HEK293 (cell line): ENCODE measurements around the gene ARPIN.

ENCODE experiments used
- CTCF ChIA-PET: fragments of 350-600 bp; formaldehyde crosslinking; extraction: SDS; loops from one replicate; lab custom pipeline; 2021; ENCODE audit warnings: antibody characterized with exemption; lab: Yijun Ruan, JAX
- POLR2A ChIA-PET: fragments of 300-600 bp; formaldehyde crosslinking; extraction: SDS; loops from one replicate; lab custom pipeline; 2020; ENCODE audit warnings: antibody characterized with exemption, inconsistent platforms; lab: Yijun Ruan, JAX
- H3K27ac ChIP-seq: fragments of 200-500 bp; sonication (Bioruptor generic); 2 replicates; pipeline ENCODE4 v1.5.1; 2014; ENCODE audit warnings: low read depth, low read length, control low read depth, inconsistent platforms; ENCODE audit errors: extremely low read depth
- H3K36me3 ChIP-seq, 2 experiments: fragments of 200-500 bp in 1 of 2; sonication (Bioruptor generic) in 1 of 2; 1 replicate in 1 of 2; 2 replicates in 1 of 2; pipeline ENCODE4 v1.5.1; 2014 to 2017; ENCODE audit warnings: inconsistent platforms in 2 of 2, low read length in 2 of 2; ENCODE audit not compliant: control insufficient read depth in 2 of 2, insufficient read depth in 1 of 2
- H3K4me1 ChIP-seq: fragments of 200-500 bp; sonication (Bioruptor generic); 2 replicates; pipeline ENCODE4 v1.5.1; 2014; ENCODE audit warnings: mild to moderate bottlenecking, low read length, inconsistent platforms; ENCODE audit not compliant: control insufficient read depth, insufficient read depth
- H3K4me3 ChIP-seq: 2 replicates; pipeline ENCODE4 v1.5.1; 2011; ENCODE audit warnings: low read depth, mild to moderate bottlenecking, control low read depth, low read length, moderate library complexity
- H3K9me3 ChIP-seq: fragments of 200-500 bp; sonication (Bioruptor generic); 2 replicates; pipeline ENCODE4 v1.5.1; 2014; ENCODE audit warnings: low read depth, low read length, inconsistent platforms; ENCODE audit not compliant: control insufficient read depth, insufficient read depth
- FEZF1 ChIP-seq: fragments of 450-650 bp; formaldehyde crosslinking; IDR thresholded peaks from 2 replicates; pipeline ENCODE4 v1.5.1; 2016; ENCODE audit warnings: missing biosample characterization, missing genetic modification characterization
- GLIS1 ChIP-seq: fragments of 450-650 bp; formaldehyde crosslinking; IDR thresholded peaks from 2 replicates; pipeline ENCODE4 v1.5.1; 2016; ENCODE audit warnings: missing biosample characterization, missing genetic modification characterization
- IKZF3 ChIP-seq: fragments of 450-650 bp; IDR thresholded peaks from 2 replicates; pipeline ENCODE4 v1.5.0; 2018; ENCODE audit warnings: missing biosample characterization, mild to moderate bottlenecking, missing genetic modification characterization, moderate library complexity
- YY1 ChIP-seq: fragments of 450-650 bp; formaldehyde crosslinking; IDR thresholded peaks from 2 replicates; pipeline ENCODE4 v1.5.1; 2018; ENCODE audit warnings: missing biosample characterization, missing genetic modification characterization
- YY2 ChIP-seq: fragments of 450-650 bp; formaldehyde crosslinking; IDR thresholded peaks from 2 replicates; pipeline ENCODE4 v1.5.1; 2016; ENCODE audit warnings: missing biosample characterization, missing genetic modification characterization
- ZBTB17 ChIP-seq: fragments of 450-650 bp; formaldehyde crosslinking; IDR thresholded peaks from 2 replicates; pipeline ENCODE4 v1.5.1; 2016; ENCODE audit warnings: missing biosample characterization, missing genetic modification characterization
- ZBTB8A ChIP-seq: fragments of 450-650 bp; formaldehyde crosslinking; IDR thresholded peaks from 2 replicates; pipeline ENCODE4 v1.5.1; 2016; ENCODE audit warnings: missing biosample characterization, missing genetic modification characterization
- ZEB2 ChIP-seq: fragments of 450-650 bp; formaldehyde crosslinking; IDR thresholded peaks from 2 replicates; pipeline ENCODE4 v1.5.1; 2016; ENCODE audit warnings: missing biosample characterization, missing genetic modification characterization
- ZFP41 ChIP-seq: fragments of 450-650 bp; formaldehyde crosslinking; IDR thresholded peaks from 2 replicates; pipeline ENCODE4 v1.5.1; 2016; ENCODE audit warnings: missing biosample characterization, missing genetic modification characterization, borderline replicate concordance
- ZNF121 ChIP-seq: fragments of 450-650 bp; formaldehyde crosslinking; IDR thresholded peaks from 2 replicates; pipeline ENCODE4 v1.5.1; 2016; ENCODE audit warnings: missing biosample characterization, missing genetic modification characterization
- ZNF140 ChIP-seq: fragments of 450-650 bp; formaldehyde crosslinking; IDR thresholded peaks from 2 replicates; pipeline ENCODE4 v1.5.1; 2016; ENCODE audit warnings: missing biosample characterization, missing genetic modification characterization
- ZNF16 ChIP-seq: fragments of 450-650 bp; formaldehyde crosslinking; IDR thresholded peaks from 2 replicates; pipeline ENCODE4 v1.5.1; 2016; ENCODE audit warnings: low read depth, missing biosample characterization, missing genetic modification characterization
- ZNF311 ChIP-seq: fragments of 450-650 bp; formaldehyde crosslinking; IDR thresholded peaks from 2 replicates; pipeline ENCODE4 v1.5.1; 2017; ENCODE audit warnings: missing biosample characterization, missing genetic modification characterization, borderline replicate concordance
- ZNF501 ChIP-seq: fragments of 450-650 bp; formaldehyde crosslinking; IDR thresholded peaks from 2 replicates; pipeline ENCODE4 v1.5.1; 2016; ENCODE audit warnings: missing biosample characterization, missing genetic modification characterization
- ZNF549 ChIP-seq: fragments of 450-650 bp; IDR thresholded peaks from 2 replicates; pipeline ENCODE4 v1.5.1; 2018; ENCODE audit warnings: missing biosample characterization, missing genetic modification characterization, mild to moderate bottlenecking, inconsistent platforms, moderate library complexity
- ZNF585B ChIP-seq: fragments of 450-650 bp; formaldehyde crosslinking; IDR thresholded peaks from 2 replicates; pipeline ENCODE4 v1.5.1; 2016; ENCODE audit warnings: missing biosample characterization, missing genetic modification characterization
- ZNF610 ChIP-seq: fragments of 450-650 bp; formaldehyde crosslinking; IDR thresholded peaks from 2 replicates; pipeline ENCODE4 v1.5.1; 2016; ENCODE audit warnings: missing biosample characterization, missing genetic modification characterization, borderline replicate concordance
- ZNF664 ChIP-seq: fragments of 450-650 bp; formaldehyde crosslinking; IDR thresholded peaks from 2 replicates; pipeline ENCODE4 v1.5.1; 2016; ENCODE audit warnings: missing biosample characterization, missing genetic modification characterization
- TF ChIP-seq, protein P1 (sequence below): fragments of 450-650 bp; formaldehyde crosslinking; IDR thresholded peaks from 2 replicates; pipeline ENCODE4; 2016; ENCODE audit warnings: missing biosample characterization, missing genetic modification characterization
- TF ChIP-seq, protein P2 (sequence below): fragments of 450-650 bp; formaldehyde crosslinking; IDR thresholded peaks from 2 replicates; pipeline ENCODE4 v1.5.1; 2016; ENCODE audit warnings: missing biosample characterization, missing genetic modification characterization, borderline replicate concordance
- TF ChIP-seq, protein P3 (sequence below): fragments of 450-650 bp; formaldehyde crosslinking; IDR thresholded peaks from 2 replicates; pipeline ENCODE4 v1.5.1; 2016; ENCODE audit warnings: missing biosample characterization, missing genetic modification characterization
- TF ChIP-seq, protein P4 (sequence below): fragments of 450-650 bp; formaldehyde crosslinking; IDR thresholded peaks from 2 replicates; pipeline ENCODE4 v1.5.1; 2017; ENCODE audit warnings: missing biosample characterization, missing genetic modification characterization
- TF ChIP-seq, protein P5 (sequence below): fragments of 450-650 bp; formaldehyde crosslinking; IDR thresholded peaks from 2 replicates; pipeline ENCODE4 v1.5.1; 2016; ENCODE audit warnings: missing biosample characterization, missing genetic modification characterization

ARPIN gene

DNA sequence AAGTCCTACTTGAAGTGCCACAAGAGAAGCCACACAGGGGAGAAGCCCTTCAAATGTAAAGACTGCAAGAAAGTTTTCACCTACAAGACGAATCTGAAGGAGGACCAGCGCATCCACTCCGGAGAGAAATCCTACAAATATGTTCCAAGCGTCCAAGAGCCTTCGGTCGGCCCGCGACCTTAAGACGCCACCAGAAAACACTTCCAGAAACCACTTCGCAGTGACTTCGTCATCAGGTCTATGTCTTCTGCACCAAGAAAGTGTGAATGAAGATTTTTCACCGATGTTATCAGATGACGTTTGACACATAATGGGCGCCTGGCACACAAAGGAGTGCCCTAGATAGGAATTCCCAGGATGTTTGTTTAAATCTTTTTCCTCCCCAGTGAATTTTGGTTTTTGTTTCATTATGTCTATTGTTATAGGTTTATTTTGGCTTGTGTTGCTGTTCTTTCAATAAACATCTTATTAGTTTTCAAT lies 24.1 kb upstream of the ARPIN start:
- no peaks in the 10 kb centered on the region for H3K4me1 ChIP-seq
- TF ChIP-seq ZBTB17 (no peak), FEZF1 (no peak), ZNF16 (tag by site-specific recombination) (no peak), ZNF610 (tag by site-specific recombination) (no peak), ZNF121 (no peak), ZNF549 (tag by site-specific recombination) (no peak), ZEB2 (tag by site-specific recombination) (no peak), ZNF664 (tag by site-specific recombination) (no peak), ZNF311 (no peak), YY1 (no peak), ZNF501 (tag by site-specific recombination) (no peak), IKZF3 (no peak), GLIS1 (tag by site-specific recombination) (no peak), ZBTB8A (no peak), ZNF585B (tag by site-specific recombination) (no peak), YY2 (tag by site-specific recombination) (no peak)
- TF ChIP-seq, protein P1, sequence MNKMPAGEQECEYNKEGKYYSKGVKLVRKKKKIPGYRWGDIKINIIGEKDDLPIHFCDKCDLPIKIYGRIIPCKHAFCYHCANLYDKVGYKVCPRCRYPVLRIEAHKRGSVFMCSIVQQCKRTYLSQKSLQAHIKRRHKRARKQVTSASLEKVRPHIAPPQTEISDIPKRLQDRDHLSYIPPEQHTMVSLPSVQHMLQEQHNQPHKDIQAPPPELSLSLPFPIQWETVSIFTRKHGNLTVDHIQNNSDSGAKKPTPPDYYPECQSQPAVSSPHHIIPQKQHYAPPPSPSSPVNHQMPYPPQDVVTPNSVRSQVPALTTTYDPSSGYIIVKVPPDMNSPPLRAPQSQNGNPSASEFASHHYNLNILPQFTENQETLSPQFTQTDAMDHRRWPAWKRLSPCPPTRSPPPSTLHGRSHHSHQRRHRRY: no peak
- TF ChIP-seq, protein P2, sequence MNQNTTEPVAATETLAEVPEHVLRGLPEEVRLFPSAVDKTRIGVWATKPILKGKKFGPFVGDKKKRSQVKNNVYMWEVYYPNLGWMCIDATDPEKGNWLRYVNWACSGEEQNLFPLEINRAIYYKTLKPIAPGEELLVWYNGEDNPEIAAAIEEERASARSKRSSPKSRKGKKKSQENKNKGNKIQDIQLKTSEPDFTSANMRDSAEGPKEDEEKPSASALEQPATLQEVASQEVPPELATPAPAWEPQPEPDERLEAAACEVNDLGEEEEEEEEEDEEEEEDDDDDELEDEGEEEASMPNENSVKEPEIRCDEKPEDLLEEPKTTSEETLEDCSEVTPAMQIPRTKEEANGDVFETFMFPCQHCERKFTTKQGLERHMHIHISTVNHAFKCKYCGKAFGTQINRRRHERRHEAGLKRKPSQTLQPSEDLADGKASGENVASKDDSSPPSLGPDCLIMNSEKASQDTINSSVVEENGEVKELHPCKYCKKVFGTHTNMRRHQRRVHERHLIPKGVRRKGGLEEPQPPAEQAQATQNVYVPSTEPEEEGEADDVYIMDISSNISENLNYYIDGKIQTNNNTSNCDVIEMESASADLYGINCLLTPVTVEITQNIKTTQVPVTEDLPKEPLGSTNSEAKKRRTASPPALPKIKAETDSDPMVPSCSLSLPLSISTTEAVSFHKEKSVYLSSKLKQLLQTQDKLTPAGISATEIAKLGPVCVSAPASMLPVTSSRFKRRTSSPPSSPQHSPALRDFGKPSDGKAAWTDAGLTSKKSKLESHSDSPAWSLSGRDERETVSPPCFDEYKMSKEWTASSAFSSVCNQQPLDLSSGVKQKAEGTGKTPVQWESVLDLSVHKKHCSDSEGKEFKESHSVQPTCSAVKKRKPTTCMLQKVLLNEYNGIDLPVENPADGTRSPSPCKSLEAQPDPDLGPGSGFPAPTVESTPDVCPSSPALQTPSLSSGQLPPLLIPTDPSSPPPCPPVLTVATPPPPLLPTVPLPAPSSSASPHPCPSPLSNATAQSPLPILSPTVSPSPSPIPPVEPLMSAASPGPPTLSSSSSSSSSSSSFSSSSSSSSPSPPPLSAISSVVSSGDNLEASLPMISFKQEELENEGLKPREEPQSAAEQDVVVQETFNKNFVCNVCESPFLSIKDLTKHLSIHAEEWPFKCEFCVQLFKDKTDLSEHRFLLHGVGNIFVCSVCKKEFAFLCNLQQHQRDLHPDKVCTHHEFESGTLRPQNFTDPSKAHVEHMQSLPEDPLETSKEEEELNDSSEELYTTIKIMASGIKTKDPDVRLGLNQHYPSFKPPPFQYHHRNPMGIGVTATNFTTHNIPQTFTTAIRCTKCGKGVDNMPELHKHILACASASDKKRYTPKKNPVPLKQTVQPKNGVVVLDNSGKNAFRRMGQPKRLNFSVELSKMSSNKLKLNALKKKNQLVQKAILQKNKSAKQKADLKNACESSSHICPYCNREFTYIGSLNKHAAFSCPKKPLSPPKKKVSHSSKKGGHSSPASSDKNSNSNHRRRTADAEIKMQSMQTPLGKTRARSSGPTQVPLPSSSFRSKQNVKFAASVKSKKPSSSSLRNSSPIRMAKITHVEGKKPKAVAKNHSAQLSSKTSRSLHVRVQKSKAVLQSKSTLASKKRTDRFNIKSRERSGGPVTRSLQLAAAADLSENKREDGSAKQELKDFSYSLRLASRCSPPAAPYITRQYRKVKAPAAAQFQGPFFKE: no peak
- TF ChIP-seq, all 188 proteins: peak for 0
- no peak overlapping the region for H3K27ac ChIP-seq
- POLR2A ChIA-PET: interaction anchor here (1.8 kb wide), 1 partner anchor 26 kb away, joined by 4 read pairs; no protein-coding TSS in a partner anchor
- CTCF ChIA-PET: interaction anchor here (0.7 kb wide), 1 partner anchor 1020 kb away, joined by 4 read pairs; no protein-coding TSS in a partner anchor
- H3K4me3 ChIP-seq: no peak overlapping the region
- no peaks in the 10 kb centered on the region for H3K36me3 ChIP-seq
- no peaks in the 10 kb centered on the region for H3K9me3 ChIP-seq

DNA sequence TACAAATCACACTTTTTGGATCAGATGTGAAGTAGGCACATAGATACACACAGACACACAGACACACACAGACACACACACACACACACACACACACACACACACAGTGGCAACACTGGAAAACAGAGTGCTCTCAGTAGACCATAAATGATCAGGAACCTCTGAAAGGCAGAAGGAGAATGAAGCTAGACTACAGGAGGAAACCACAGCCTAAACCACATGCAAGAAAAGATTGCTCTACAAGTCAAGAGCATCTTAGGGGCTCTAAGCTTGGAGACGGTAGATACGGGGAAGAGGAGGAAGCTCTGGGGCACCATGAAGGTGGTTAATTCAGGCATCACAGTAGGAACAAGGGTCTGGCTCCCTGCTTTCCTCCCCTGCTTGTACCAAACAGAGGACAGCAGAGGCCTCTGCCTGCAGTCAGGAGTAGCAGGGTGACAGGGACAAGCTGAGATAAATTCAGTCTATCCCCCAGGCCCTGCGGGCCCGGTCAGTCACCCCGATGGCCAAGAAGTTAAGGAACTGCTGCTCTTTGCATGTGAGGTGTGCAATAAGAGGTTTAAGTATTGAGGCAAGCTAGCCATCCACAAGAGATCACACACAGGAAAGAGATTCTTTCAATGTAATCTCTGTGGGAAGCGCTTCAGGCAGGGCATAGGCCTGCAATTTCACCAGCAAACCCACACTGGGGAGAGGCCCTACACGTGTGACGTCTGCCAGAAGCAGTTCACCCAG lies 23.5 kb upstream of the ARPIN start:
- ChIA-PET POLR2A (no interaction called here), CTCF (interaction anchor here (0.7 to 1.2 kb wide), 2 partner anchors 61 to 160 kb away, joined by 3 to 5 read pairs; no protein-coding TSS in a partner anchor)
- no peak overlapping the region for H3K27ac ChIP-seq

More for the DNA sequence above, 23.5 kb upstream of the ARPIN start:
- TF ChIP-seq, protein P3, sequence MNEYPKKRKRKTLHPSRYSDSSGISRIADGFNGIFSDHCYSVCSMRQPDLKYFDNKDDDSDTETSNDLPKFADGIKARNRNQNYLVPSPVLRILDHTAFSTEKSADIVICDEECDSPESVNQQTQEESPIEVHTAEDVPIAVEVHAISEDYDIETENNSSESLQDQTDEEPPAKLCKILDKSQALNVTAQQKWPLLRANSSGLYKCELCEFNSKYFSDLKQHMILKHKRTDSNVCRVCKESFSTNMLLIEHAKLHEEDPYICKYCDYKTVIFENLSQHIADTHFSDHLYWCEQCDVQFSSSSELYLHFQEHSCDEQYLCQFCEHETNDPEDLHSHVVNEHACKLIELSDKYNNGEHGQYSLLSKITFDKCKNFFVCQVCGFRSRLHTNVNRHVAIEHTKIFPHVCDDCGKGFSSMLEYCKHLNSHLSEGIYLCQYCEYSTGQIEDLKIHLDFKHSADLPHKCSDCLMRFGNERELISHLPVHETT (tag by site-specific recombination): no peak
- no peak for TF ChIP-seq ZFP41
- TF ChIP-seq, protein P4, sequence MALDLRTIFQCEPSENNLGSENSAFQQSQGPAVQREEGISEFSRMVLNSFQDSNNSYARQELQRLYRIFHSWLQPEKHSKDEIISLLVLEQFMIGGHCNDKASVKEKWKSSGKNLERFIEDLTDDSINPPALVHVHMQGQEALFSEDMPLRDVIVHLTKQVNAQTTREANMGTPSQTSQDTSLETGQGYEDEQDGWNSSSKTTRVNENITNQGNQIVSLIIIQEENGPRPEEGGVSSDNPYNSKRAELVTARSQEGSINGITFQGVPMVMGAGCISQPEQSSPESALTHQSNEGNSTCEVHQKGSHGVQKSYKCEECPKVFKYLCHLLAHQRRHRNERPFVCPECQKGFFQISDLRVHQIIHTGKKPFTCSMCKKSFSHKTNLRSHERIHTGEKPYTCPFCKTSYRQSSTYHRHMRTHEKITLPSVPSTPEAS (tag by site-specific recombination): peak; percentile 47; the same call in 1 of the 2 replicates
- TF ChIP-seq ZNF140 (tag by site-specific recombination): no peak
- TF ChIP-seq, protein P5, sequence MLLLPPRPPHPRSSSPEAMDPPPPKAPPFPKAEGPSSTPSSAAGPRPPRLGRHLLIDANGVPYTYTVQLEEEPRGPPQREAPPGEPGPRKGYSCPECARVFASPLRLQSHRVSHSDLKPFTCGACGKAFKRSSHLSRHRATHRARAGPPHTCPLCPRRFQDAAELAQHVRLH (tag by site-specific recombination): no peak
- Histone ChIP-seq H3K4me1 (no peaks in the 10 kb centered on the region), H3K9me3 (no peaks in the 10 kb centered on the region), H3K4me3 (no peak overlapping the region), H3K36me3 (no peaks in the 10 kb centered on the region)
